ENCODE measurements around the gene NRXN2. TPM values are rescaled to one million over a fixed set of nuclear protein-coding genes. Genes with fewer than 3 reads are reported as not detected.

Gene NRXN2
- total RNA-seq = under 1 TPM; 0.13 to 0.34 TPM

- Mint-ChIP-seq H3K9me3 (ENCODE audit: insufficient read depth) (no peaks in the 10 kb centered on the region), H3K27me3 (ENCODE audit: low read depth) (peaks cover 27% of the 10 kb centered on the region), H3K4me1 (ENCODE audit: low read depth) (peaks cover 17% of the 10 kb centered on the region), H3K27ac (peak within 1 kb of the TSS; percentile 57), H3K36me3 (ENCODE audit: low read depth) (peaks cover 11% of the 10 kb centered on the region), H3K4me3 (peak within 1 kb of the TSS; percentile 61)
- ChIA-PET POLR2A (no interaction called here), CTCF (interaction anchor here (1.4 to 1.7 kb wide), 2 partner anchors 19 to 35 kb away, joined by 5 read pairs; no protein-coding TSS in a partner anchor)
- ATAC-seq (peak; percentile 99), DNase-seq (peak; percentile 89)
Observed at GRCh38 chr11:64723117-64723906, at the start of gene NRXN2. Gene NRXN2, minus strand, starts transcription at chr11:64723197. Its CDS starts 9,498 bp downstream, at chr11:64713699.

- H3K9me3 Mint-ChIP-seq (ENCODE audit: insufficient read depth) = no peaks in the 10 kb centered on the region
- ChIA-PET POLR2A (interaction anchor here (0.6 to 2.0 kb wide), 7 partner anchors 9 to 88 kb away, joined by 3 to 16 read pairs (median 6); partner anchors contain the start of gene RASGRP2), CTCF (interaction anchor here (1.0 to 12.2 kb wide), 7 partner anchors 9 to 84 kb away, joined by 3 to 149 read pairs (median 4); partner anchors contain the start of gene RASGRP2)
- peak overlapping the region; percentile 44 for H3K4me3 Mint-ChIP-seq
- peaks cover 98% of the 10 kb centered on the region for H3K36me3 Mint-ChIP-seq (ENCODE audit: low read depth)
- DNase-seq (no peak), ATAC-seq (no peak)
- H3K27ac Mint-ChIP-seq = peak overlapping the region; percentile 66
- H3K4me1 Mint-ChIP-seq (ENCODE audit: low read depth) = peaks cover 93% of the 10 kb centered on the region
- no peaks in the 10 kb centered on the region for H3K27me3 Mint-ChIP-seq (ENCODE audit: low read depth)
Observed at GRCh38 chr11:64772303-64773018, 49.5 kb upstream of the NRXN2 start.

GRCh38 chr11:64771861-64772260 lies 48.9 kb upstream of the NRXN2 start:
- POLR2A ChIA-PET = interaction anchor here (1.3 to 2.0 kb wide), 2 partner anchors 28 to 88 kb away, joined by 3 to 16 read pairs; partner anchors contain the start of gene RASGRP2
- Mint-ChIP-seq H3K4me3 (peak overlapping the region; percentile 44), H3K27me3 (ENCODE audit: low read depth) (no peaks in the 10 kb centered on the region), H3K36me3 (ENCODE audit: low read depth) (peaks cover 98% of the 10 kb centered on the region), H3K4me1 (ENCODE audit: low read depth) (peaks cover 94% of the 10 kb centered on the region), H3K9me3 (ENCODE audit: insufficient read depth) (no peaks in the 10 kb centered on the region), H3K27ac (peak overlapping the region; percentile 66)
- no peak for ATAC-seq
- CTCF ChIA-PET = interaction anchor here (1.1 to 12.2 kb wide), 6 partner anchors 8 to 83 kb away, joined by 3 to 149 read pairs (median 4); partner anchors contain the start of gene RASGRP2
- no peak for DNase-seq

GRCh38 chr11:64770120-64770519 lies 47.1 kb upstream of the NRXN2 start:
- Mint-ChIP-seq H3K27me3 (ENCODE audit: low read depth) (no peaks in the 10 kb centered on the region), H3K4me3 (no peak overlapping the region), H3K4me1 (ENCODE audit: low read depth) (peaks cover 88% of the 10 kb centered on the region), H3K27ac (no peak overlapping the region), H3K9me3 (ENCODE audit: insufficient read depth) (no peaks in the 10 kb centered on the region), H3K36me3 (ENCODE audit: low read depth) (peaks cover 93% of the 10 kb centered on the region)
- DNase-seq (no peak), ATAC-seq (no peak)
- ChIA-PET CTCF (interaction anchor here (0.7 to 12.2 kb wide), 3 partner anchors 9 to 81 kb away, joined by 4 to 149 read pairs (median 6); partner anchors contain the start of gene RASGRP2), POLR2A (interaction anchor here (0.6 to 1.0 kb wide), 3 partner anchors 8 to 81 kb away, joined by 3 to 4 read pairs (median 4); partner anchors contain the start of gene SF1)

GRCh38 chr11:64769283-64769682 lies 46.3 kb upstream of the NRXN2 start:
- H3K36me3 Mint-ChIP-seq (ENCODE audit: low read depth) = peaks cover 93% of the 10 kb centered on the region

GRCh38 chr11:64768300-64768694 lies 45.3 kb upstream of the NRXN2 start:
- H3K36me3 Mint-ChIP-seq (ENCODE audit: low read depth) = peaks cover 93% of the 10 kb centered on the region
- DNase-seq (no peak), ATAC-seq (no peak)
- H3K9me3 Mint-ChIP-seq (ENCODE audit: insufficient read depth) = no peaks in the 10 kb centered on the region
- H3K27me3 Mint-ChIP-seq (ENCODE audit: low read depth) = no peaks in the 10 kb centered on the region
- CTCF ChIA-PET = interaction anchor here (1.2 to 12.2 kb wide), 5 partner anchors 8 to 23 kb away, joined by 3 to 149 read pairs (median 9); partner anchors contain the start of gene RASGRP2
- POLR2A ChIA-PET = interaction anchor here (0.8 to 1.6 kb wide), 3 partner anchors 9 to 26 kb away, joined by 3 to 9 read pairs (median 5); partner anchors contain the start of gene RASGRP2
- peak overlapping the region; percentile 83 for H3K27ac Mint-ChIP-seq
- no peak overlapping the region for H3K4me3 Mint-ChIP-seq
- peaks cover 90% of the 10 kb centered on the region for H3K4me1 Mint-ChIP-seq (ENCODE audit: low read depth)

More at GRCh38 chr11:64769283-64769682, 46.3 kb upstream of the NRXN2 start:
- ChIA-PET POLR2A (interaction anchor here (1.0 kb wide), 1 partner anchor 9 kb away, joined by 4 read pairs; the partner anchor contains the start of gene SF1), CTCF (interaction anchor here (2.6 to 12.2 kb wide), 2 partner anchors 7 to 24 kb away, joined by 20 to 149 read pairs; partner anchors contain the start of gene RASGRP2)
- Mint-ChIP-seq H3K4me1 (ENCODE audit: low read depth) (peaks cover 88% of the 10 kb centered on the region), H3K27ac (peak overlapping the region; percentile 3), H3K27me3 (ENCODE audit: low read depth) (no peaks in the 10 kb centered on the region), H3K4me3 (no peak overlapping the region), H3K9me3 (ENCODE audit: insufficient read depth) (no peaks in the 10 kb centered on the region)
- ATAC-seq (no peak), DNase-seq (no peak)

GRCh38 chr11:64767344-64768299 lies 44.6 kb upstream of the NRXN2 start:
- no peaks in the 10 kb centered on the region for H3K27me3 Mint-ChIP-seq (ENCODE audit: low read depth)
- H3K4me3 Mint-ChIP-seq = peak overlapping the region; percentile 35
- CTCF ChIA-PET = interaction anchor here (0.6 to 12.2 kb wide), 6 partner anchors 9 to 101 kb away, joined by 3 to 149 read pairs (median 8); partner anchors contain the start of gene RASGRP2
- H3K4me1 Mint-ChIP-seq (ENCODE audit: low read depth) = peaks cover 90% of the 10 kb centered on the region
- ATAC-seq (peak; percentile 35), DNase-seq (peak; percentile 93)
- POLR2A ChIA-PET = interaction anchor here (0.6 to 1.6 kb wide), 4 partner anchors 10 to 26 kb away, joined by 3 to 9 read pairs (median 4); partner anchors contain the start of gene RASGRP2
- H3K9me3 Mint-ChIP-seq (ENCODE audit: insufficient read depth) = no peaks in the 10 kb centered on the region
- H3K36me3 Mint-ChIP-seq (ENCODE audit: low read depth) = peaks cover 93% of the 10 kb centered on the region
- H3K27ac Mint-ChIP-seq = peak overlapping the region; percentile 83

- H3K27me3 Mint-ChIP-seq (ENCODE audit: low read depth) = no peaks in the 10 kb centered on the region
- ChIA-PET CTCF (interaction anchor here (2.6 to 12.2 kb wide), 2 partner anchors 10 to 22 kb away, joined by 20 to 149 read pairs; partner anchors contain the start of gene RASGRP2), POLR2A (interaction anchor here (1.6 to 5.2 kb wide), 2 partner anchors 22 to 23 kb away, joined by 9 to 102 read pairs; partner anchors contain the start of gene RASGRP2)
- no peak for ATAC-seq
- no peak for DNase-seq
- no peaks in the 10 kb centered on the region for H3K9me3 Mint-ChIP-seq (ENCODE audit: insufficient read depth)
- peaks cover 90% of the 10 kb centered on the region for H3K4me1 Mint-ChIP-seq (ENCODE audit: low read depth)
- peak overlapping the region; percentile 83 for H3K27ac Mint-ChIP-seq
- no peak overlapping the region for H3K4me3 Mint-ChIP-seq
- peaks cover 93% of the 10 kb centered on the region for H3K36me3 Mint-ChIP-seq (ENCODE audit: low read depth)
Observed at GRCh38 chr11:64766881-64767280, 43.9 kb upstream of the NRXN2 start.

GRCh38 chr11:64765851-64766665 lies 43.1 kb upstream of the NRXN2 start:
- peaks cover 88% of the 10 kb centered on the region for H3K36me3 Mint-ChIP-seq (ENCODE audit: low read depth)
- DNase-seq (no peak), ATAC-seq (no peak)
- peak overlapping the region; percentile 86 for H3K27ac Mint-ChIP-seq
- H3K27me3 Mint-ChIP-seq (ENCODE audit: low read depth) = no peaks in the 10 kb centered on the region
- ChIA-PET CTCF (interaction anchor here (7.4 to 12.2 kb wide), 2 partner anchors 19 to 21 kb away, joined by 149 read pairs; partner anchors contain the start of gene RASGRP2), POLR2A (interaction anchor here (5.2 kb wide), 1 partner anchor 21 kb away, joined by 102 read pairs; the partner anchor contains the start of gene RASGRP2)
- no peak overlapping the region for H3K4me3 Mint-ChIP-seq
- no peaks in the 10 kb centered on the region for H3K9me3 Mint-ChIP-seq (ENCODE audit: insufficient read depth)
- peaks cover 90% of the 10 kb centered on the region for H3K4me1 Mint-ChIP-seq (ENCODE audit: low read depth)
